ENCODE measurements around the gene SLC32A1. TPM values are rescaled to one million over a fixed set of nuclear protein-coding genes. Genes with fewer than 3 reads are reported as not detected.
A peak's percentile ranks its signal among the peaks of the same experiment; 100 is the strongest.

The SLC32A1 gene
- total and polyA plus RNA-seq, 2 donors (not counting 1 experiment from before 2014, with no cell fraction given) = not detected

- Histone ChIP-seq H4K20me1 (ENCODE audit: control insufficient read depth, extremely low read depth, insufficient read depth, low read length) (no peaks in the 10 kb centered on the region), H3K36me3 (ENCODE audit: control insufficient read depth, insufficient read depth, low read length) (peaks cover 1% of the 10 kb centered on the region), H3K79me2 (ENCODE audit: control insufficient read depth, insufficient read depth, low read length) (no peaks in the 10 kb centered on the region), H3K4me3 (replicated peaks in 1 of 4; ENCODE audit: control extremely low read depth in 1 of 4, insufficient read depth in 1 of 4, low read depth in 3 of 4, low read length in 4 of 4) (peak overlapping the region; percentile 26 to 91 (median 52)), H2AFZ (ENCODE audit: low read length) (peak overlapping the region; percentile 56), H3K27me3 (ENCODE audit: control insufficient read depth, insufficient read depth, low read length) (no peaks in the 10 kb centered on the region), H3K9ac (ENCODE audit: insufficient read depth, low read length) (no peak overlapping the region), H3K9me3 (ENCODE audit: control insufficient read depth, insufficient read depth, low read depth, low read length) (no peaks in the 10 kb centered on the region), H3K4me2 (ENCODE audit: extremely low read depth, insufficient read depth, low read length) (peak overlapping the region; percentile 72), H3K27ac (ENCODE audit: insufficient read depth, low read length) (no peak overlapping the region), H3K4me1 (ENCODE audit: control insufficient read depth, extremely low read depth, insufficient read depth, low read length) (no peaks in the 10 kb centered on the region)
- DNase-seq (ENCODE audit: low read depth in 2 of 2) = no peak
- TF ChIP-seq EZH2 (IDR thresholded peaks at IDR 0.05; ENCODE audit: low read length, missing control alignments) (no peak), CTCF (conservative IDR thresholded peaks at IDR 0.05 in 1 of 2, IDR thresholded peaks at IDR 0.05 in 1 of 2; ENCODE audit: low read depth in 1 of 2, low read length in 2 of 2) (no peak)
Measured at GRCh38 chr20:38747495-38748096, 23.3 kb downstream of the SLC32A1 start.

- H3K4me1 ChIP-seq (ENCODE audit: control insufficient read depth, extremely low read depth, insufficient read depth, low read length) = no peaks in the 10 kb centered on the region
- H3K79me2 ChIP-seq (ENCODE audit: control insufficient read depth, insufficient read depth, low read length) = no peaks in the 10 kb centered on the region
- peak within 1 kb of the TSS; percentile 98 for H2AFZ ChIP-seq (ENCODE audit: low read length)
- H3K27ac ChIP-seq (ENCODE audit: insufficient read depth, low read length) = peak within 1 kb of the TSS; percentile 86
- H3K9ac ChIP-seq (ENCODE audit: insufficient read depth, low read length) = peak within 1 kb of the TSS; percentile 76
- no peak for TF ChIP-seq CTCF (conservative IDR thresholded peaks at IDR 0.05 in 1 of 2, IDR thresholded peaks at IDR 0.05 in 1 of 2; ENCODE audit: low read depth in 1 of 2, low read length in 2 of 2)
- TF ChIP-seq EZH2 (IDR thresholded peaks at IDR 0.05; ENCODE audit: low read length, missing control alignments) = no peak
- peak within 1 kb of the TSS; percentile 84 for H3K4me2 ChIP-seq (ENCODE audit: extremely low read depth, insufficient read depth, low read length)
- no peaks in the 10 kb centered on the region for H3K27me3 ChIP-seq (ENCODE audit: control insufficient read depth, insufficient read depth, low read length)
- H3K36me3 ChIP-seq (ENCODE audit: control insufficient read depth, insufficient read depth, low read length) = peaks cover 1% of the 10 kb centered on the region
- no peaks in the 10 kb centered on the region for H3K9me3 ChIP-seq (ENCODE audit: control insufficient read depth, insufficient read depth, low read depth, low read length)
- DNase-seq (ENCODE audit: low read depth in 2 of 2) = peak; percentile 83 to 88
- peak within 1 kb of the TSS; percentile 71 to 92 (median 83) for H3K4me3 ChIP-seq (replicated peaks in 1 of 4; ENCODE audit: control extremely low read depth in 1 of 4, insufficient read depth in 1 of 4, low read depth in 3 of 4, low read length in 4 of 4)
- no peaks in the 10 kb centered on the region for H4K20me1 ChIP-seq (ENCODE audit: control insufficient read depth, extremely low read depth, insufficient read depth, low read length)
Measured at GRCh38 chr20:38748097-38748860, 24.0 kb downstream of the SLC32A1 start, which contains the start of gene ACTR5. TSS of gene ACTR5 (plus strand) at chr20:38748460. CDS start at chr20:38748479, 19 bp downstream.

GRCh38 chr20:38748861-38749149 lies 24.5 kb downstream of the SLC32A1 start:
- Histone ChIP-seq H3K4me2 (ENCODE audit: extremely low read depth, insufficient read depth, low read length) (peak overlapping the region; percentile 84), H3K4me1 (ENCODE audit: control insufficient read depth, extremely low read depth, insufficient read depth, low read length) (no peaks in the 10 kb centered on the region), H2AFZ (ENCODE audit: low read length) (peak overlapping the region; percentile 98), H4K20me1 (ENCODE audit: control insufficient read depth, extremely low read depth, insufficient read depth, low read length) (no peaks in the 10 kb centered on the region), H3K9ac (ENCODE audit: insufficient read depth, low read length) (peak overlapping the region; percentile 76), H3K36me3 (ENCODE audit: control insufficient read depth, insufficient read depth, low read length) (peaks cover 1% of the 10 kb centered on the region), H3K4me3 (replicated peaks in 1 of 4; ENCODE audit: control extremely low read depth in 1 of 4, insufficient read depth in 1 of 4, low read depth in 3 of 4, low read length in 4 of 4) (peak overlapping the region; percentile 71 to 92 (median 83)), H3K27ac (ENCODE audit: insufficient read depth, low read length) (peak overlapping the region; percentile 86), H3K27me3 (ENCODE audit: control insufficient read depth, insufficient read depth, low read length) (no peaks in the 10 kb centered on the region), H3K79me2 (ENCODE audit: control insufficient read depth, insufficient read depth, low read length) (no peaks in the 10 kb centered on the region), H3K9me3 (ENCODE audit: control insufficient read depth, insufficient read depth, low read depth, low read length) (no peaks in the 10 kb centered on the region)
- TF ChIP-seq EZH2 (IDR thresholded peaks at IDR 0.05; ENCODE audit: low read length, missing control alignments) (no peak), CTCF (conservative IDR thresholded peaks at IDR 0.05 in 1 of 2, IDR thresholded peaks at IDR 0.05 in 1 of 2; ENCODE audit: low read depth in 1 of 2, low read length in 2 of 2) (no peak)
- DNase-seq (ENCODE audit: low read depth in 2 of 2) = no peak

Measured in fibroblast of lung (primary cell).